HTERT RPE-1 (cell line): ENCODE measurements around the gene NEIL1.

Source experiments
- in situ Hi-C: fragments of 300-500 bp; cut with MboI; formaldehyde crosslinking; loops from 4 replicates; pipeline ENCODE4 v1.14.3; 2020; ENCODE audit warnings: low sequenced_read_pairs

Gene NEIL1

DNA sequence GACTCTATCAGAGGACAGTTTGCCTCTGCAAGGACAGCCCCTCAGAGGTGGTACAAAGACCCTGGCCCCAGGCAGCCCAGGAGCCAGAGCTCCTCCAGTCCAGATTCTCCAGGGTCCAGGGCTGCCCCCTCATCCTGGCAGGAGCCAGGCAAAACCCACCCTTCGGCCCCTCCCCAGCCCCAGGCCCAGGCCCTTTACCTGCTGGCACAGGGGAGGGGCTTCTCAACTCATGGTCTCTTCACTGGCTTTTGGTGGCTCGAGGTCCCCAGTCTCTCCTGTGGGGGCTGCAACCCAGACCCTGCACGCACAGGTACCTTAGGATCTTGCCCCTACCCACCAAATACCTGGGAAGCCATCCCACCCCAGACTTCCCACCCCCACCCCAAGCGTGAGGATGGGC, 8.5 kb downstream of the NEIL1 start:
- in situ Hi-C loops: no loop called here

DNA sequence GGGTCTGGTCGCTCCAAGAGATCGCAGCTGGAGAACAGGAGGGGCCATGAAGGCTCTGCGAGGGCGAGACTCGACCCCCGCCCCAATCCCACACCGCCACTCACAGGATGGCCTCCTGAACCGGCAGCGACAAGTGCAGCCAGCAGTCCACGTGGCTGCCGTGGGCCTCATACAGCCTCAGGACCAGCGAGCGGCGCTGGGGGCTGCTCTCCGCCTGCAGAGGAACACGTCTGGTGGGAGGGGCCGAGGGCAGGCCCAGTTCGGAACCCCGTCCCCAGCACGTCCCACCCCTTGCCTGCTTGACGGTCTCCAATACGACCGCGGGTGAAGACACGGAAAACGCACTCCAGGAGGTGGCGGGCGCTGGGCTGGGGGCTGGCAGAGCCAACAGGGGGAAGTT, 9.2 kb downstream of the NEIL1 start:
- in situ Hi-C loops: no loop called here

DNA sequence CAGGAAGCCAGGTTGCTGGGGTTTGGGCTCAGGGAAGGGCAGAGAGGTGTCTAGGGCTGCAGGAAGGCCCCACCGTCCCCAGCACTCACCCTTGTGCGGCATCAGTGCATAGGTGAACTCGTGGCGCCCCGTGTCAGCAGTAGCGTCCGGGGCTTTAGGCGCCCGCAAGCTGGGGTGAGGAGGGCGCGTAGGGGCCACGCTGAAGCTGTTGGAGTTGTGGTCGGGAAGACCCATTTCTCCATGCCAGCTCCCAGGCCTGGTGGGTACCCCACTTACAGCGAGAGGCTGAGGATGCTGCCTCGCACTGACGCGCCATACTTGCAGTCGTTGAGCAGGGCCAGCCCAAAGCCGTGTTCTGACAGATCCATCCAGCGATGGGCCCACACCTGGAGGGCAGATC, 9.7 kb downstream of the NEIL1 start:
- in situ Hi-C loops: no loop called here

DNA sequence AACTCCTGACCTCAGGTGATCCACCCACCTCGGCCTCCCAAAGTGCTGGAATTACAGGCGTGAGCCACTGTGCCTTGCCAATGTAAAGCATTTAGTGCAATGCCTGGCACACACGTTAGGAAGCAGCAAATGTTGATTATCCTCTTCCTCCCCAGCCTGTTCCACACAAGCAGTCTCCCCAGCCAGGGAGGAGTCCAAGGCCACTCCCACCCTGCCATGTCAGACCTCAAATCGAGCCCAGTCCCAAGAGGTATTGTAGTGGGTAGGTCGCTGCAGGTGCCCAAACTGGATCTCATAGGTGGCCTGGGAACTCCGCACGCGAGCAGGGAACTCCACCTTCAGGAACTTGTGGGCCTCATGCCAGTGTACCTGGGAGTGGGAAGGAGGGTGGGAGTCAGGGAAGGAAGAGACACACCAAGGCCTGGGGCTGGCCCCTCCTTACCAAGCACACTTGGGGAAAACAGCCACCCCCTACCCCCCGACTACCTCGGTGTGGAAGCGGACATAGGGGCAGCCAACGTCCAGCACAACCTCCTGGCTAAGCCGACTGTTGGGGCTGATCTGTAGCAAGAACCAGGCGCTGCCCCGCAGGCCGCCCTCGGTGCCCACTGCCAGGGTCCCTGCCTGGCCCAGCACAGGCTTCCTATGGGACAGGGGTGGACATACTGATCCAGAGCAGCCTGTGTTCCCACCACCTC, 11.3 kb downstream of the NEIL1 start:
- in situ Hi-C loops: no loop called here

DNA sequence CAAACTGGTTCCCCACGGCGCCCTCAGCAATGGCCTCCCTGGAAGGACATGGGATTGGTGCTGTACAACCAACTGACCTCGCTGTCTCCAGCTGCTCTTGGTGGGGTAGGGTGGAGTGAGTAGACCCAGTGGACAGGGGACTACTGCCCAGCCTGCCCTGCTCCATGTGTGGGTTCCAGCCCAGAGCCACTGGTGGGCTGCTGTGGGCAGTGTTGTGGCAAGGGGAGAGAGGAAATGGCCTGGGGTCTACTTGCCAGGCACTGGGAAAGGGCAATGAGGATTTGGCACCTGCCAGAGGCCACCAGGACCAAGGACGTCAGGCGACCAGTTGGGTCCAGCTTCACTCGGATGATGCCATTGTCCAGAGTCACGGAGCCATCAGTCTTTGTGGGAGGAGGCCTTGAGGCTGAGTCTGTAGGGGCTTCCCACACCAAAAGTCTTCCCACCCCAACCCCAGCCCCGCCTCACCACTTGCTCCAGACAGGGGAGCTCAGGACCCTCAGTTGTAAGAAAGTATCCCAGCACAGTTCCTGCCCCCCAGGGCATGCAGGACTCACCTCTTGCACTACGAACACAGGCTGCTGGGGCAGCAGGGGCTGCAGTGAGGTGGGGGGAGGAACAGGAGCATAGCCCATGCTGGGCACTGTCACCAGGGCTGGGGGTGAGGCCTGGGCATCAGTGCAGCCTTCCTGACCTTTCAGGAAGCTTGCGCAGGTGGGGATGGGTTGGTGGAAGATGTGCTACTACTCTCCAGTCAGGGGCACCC, 12.1 kb downstream of the NEIL1 start:
- in situ Hi-C loops: no loop called here

DNA sequence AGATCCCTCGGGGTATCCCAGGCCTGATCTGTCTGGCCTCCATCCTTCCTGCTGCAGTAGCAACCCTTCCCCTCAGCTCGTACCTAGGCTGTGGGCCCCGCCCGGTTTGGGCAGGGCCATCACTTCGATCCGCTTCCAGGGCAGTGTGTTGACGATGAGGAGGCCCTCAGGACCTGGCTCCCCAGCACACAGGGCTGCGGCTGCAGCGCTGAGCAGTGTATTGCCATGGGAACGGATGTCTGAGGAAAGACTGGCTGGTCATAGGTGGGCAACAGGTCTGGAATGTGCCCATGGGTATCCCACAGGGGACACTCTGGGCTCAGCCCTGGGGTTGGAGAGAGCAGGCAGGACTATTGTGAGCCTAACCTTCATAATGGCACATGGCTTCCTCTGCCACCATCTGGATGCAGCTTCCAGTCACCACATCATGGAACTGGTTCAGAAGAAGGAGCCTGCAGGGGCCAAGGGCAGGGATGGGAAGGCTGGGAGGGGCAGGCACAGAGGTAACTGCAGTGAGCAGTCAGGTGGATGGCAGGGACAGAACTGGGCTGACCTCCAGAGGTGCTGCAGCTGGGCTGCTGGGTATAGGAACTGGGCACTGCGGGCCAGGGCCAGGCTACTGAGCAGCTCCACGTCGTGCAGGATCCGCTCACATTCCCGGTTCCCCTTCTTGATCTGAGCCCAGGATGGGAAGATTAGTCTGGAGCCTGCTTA, 12.9 kb downstream of the NEIL1 start:
- in situ Hi-C loops: no loop called here

DNA sequence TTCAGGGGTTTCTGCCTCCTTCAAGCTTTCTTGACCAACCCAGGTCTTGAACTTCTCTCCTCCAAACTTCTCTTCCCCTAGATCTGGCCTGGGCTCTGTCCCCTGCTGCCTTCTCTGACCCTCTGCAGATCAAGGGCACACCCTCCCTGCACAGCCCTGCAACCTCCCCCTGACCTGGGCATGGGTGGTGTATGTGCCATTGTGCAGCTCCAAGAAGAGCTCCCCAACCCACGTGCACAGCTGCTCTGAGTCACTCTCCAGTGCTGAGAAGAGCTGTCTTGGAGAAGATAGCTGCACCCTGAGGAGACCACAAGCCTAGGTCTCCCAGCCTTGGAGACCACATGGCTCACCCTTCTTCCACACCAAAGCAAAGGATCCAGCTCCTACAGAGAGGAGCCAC, 13.6 kb downstream of the NEIL1 start:
- in situ Hi-C loops: no loop called here

DNA sequence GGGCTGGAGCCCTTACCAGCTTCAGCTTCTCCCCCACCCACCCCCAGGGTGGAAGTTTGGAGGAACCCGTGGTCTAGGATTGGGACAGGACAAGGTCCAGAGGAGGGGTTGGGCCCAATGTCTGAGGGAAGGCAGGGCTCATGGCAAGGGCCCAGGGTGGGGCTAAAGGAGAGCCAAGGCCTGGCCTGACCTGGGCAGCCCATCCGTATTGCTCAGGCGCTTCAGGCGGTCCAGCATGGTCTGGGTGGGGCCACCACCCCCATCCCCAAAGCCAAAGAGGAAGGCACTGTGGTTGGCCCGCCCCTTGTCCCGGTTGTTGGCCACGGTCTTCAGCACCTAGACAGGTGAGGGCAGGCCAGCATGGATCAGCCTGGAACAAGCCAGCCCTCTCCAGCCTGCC, 14.0 kb downstream of the NEIL1 start:
- in situ Hi-C loops: no loop called here

DNA sequence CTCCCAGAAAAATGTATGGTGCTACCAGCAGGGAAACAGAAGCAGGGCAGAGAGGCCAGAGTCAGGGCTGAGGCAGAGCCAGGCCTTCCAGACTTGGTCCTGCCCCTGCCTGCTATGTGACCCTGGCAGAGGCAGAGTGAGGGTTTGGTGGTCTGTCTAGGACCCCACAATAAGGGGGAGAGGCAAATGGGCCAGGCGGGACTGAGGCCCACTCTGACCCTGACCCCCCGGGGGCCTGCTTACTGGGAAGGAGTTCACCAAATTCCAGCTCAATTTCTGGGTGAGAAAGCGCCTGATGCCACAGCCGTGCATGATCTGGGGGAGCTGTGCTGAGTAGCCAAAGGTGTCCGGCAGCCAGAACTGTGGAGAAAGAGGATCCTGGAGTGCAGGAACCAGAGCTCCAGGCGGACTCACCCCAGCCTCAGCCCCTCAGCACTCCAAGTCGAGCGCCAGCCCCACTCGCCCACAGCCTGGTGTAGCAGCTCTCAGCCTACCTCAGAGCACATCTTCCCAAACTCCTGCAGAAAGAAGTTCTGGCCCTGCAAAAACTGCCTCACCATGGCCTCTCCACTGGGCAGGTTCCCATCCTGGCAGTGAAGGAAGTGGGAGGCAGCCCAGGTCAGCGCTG, 14.6 kb downstream of the NEIL1 start:
- in situ Hi-C loops: no loop called here

DNA sequence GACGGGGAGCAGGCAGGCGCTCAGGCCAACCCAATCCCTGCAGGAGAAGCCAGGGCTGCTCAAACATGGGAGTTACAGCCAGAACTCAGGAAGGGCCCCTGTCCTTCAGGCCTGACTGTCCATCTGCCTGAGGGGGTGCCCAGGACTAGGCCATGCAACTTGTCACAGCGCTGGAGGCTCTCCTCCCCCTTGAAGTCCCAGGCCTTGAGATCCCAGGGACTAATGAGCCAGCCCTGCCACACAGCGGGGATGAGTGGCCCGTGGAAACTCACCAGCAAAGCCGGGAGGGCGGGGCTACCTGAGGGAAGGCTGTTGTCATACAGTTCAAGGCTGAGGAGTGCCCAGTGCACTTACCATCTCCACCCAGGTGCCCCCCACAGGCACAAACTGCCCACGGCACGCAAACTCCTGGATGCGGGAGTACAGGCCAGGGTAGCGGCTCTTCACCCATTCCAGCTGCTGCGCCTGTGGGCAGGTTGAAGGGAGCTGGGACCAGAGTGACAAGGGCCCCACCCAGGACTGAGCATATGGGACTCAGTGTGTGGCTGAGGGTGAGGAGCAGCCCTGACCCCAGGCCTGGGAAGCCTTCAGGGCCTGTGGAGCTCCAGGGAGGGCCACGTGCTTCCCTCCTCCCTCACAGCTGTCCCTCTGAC, 15.3 kb downstream of the NEIL1 start:
- in situ Hi-C loops: no loop called here

DNA sequence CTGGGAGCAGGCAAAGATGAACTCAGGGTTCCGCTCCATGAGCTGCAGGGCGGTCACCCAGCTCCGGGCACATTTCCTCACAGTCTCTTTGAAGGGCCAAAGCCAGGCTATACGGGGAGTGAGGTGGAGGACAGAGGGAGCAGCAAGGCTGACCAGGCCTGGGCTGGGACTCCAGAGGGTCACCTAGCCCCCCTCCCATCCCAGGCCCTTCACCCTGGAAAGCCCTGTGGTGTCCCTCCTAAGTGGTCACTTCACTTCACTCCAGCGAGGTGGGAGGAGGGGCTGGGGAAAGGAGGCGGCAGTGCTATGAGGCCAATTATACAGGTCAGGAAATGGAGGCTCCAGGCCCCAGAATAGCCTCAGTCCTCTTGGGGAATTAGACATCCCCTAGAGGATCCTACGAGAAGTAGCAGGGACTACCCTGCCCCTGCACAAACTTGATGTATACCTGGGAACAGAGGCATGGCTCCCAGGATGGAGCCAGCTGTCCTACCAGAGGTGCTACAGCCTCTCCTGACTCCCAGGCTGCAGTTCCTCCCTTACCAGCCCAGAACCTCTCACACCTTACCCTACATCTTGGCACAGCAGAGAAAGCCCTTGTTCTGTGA, 15.9 kb downstream of the NEIL1 start:
- in situ Hi-C loops: no loop called here

DNA sequence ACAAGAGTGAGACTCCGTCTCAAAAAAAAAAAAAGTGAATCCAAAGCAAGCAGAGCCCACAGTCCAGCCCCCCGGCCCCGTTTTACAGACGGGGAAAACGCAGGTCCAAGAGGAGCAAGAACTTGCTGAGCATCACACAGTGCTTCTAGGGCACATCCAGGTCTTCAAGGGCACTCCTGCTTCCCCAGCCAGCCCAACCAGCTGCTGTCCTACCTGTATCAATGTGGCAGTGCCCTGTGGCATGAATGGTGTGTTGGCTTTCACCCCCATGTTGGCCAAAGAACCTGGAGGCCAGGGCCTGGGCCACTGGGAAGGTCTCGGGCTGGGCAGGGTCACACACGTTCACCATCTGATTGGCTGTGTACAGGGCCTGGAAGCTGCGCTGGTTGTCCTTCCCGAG, 16.9 kb downstream of the NEIL1 start:
- in situ Hi-C loops: no loop called here

DNA sequence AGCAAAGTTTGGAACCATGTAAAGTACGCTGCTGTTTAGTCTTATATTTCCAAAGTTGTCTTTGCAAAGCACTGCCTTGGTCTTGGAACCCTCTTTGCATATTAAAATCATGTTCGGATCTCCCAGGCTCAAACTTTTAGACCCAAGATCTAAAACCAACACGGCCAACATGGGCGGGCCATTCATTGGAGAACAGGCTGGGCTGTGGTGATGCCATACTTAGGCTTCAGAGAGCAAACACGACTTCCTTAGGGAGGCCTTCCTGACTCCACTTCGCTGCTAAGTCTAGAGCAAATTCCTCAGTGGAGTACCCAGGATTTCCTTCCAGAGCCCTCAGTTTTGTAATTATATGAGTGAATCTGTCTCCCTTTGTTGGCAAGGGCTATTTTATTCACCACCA, 18.0 kb downstream of the NEIL1 start:
- in situ Hi-C loops: no loop called here

DNA sequence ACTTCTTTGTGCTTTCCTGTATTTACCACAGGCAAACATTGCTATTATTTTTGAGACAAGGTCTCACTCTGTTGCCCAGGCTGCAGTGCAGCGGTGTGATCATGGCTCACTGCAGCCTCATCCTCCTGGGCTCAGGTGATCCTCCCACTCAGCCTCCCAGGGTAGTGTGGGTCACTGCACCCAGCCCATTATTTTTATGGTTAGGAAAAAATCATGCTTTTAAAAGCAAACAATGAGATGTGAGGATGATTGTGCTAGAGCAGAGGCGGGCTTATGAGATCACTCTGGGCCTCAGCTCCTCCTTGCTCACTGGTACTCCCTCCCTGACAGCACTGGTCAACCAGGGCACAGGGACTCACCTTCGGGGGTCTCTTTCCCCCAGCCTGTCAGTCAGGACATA, 19.3 kb downstream of the NEIL1 start:
- in situ Hi-C loops: no loop called here

DNA sequence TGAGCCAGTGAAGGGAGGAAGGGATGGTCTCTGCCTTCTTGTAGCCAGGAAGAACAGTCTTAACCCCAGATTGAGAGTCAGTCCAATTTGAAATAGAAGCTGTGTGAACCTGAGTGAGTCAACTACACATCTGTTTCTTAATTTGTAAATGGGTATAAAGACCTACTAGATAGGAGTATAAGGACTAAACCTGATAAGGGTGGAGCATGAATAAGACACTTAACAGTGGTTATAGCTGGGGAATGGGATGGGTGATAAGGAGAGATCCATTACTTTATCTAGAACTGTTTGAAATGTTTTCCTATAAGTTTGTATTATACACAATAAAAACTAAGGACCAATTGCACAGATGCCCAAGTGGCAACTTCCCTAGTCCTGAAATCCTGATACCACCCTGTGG, 20.2 kb downstream of the NEIL1 start:
- in situ Hi-C loops: no loop called here

DNA sequence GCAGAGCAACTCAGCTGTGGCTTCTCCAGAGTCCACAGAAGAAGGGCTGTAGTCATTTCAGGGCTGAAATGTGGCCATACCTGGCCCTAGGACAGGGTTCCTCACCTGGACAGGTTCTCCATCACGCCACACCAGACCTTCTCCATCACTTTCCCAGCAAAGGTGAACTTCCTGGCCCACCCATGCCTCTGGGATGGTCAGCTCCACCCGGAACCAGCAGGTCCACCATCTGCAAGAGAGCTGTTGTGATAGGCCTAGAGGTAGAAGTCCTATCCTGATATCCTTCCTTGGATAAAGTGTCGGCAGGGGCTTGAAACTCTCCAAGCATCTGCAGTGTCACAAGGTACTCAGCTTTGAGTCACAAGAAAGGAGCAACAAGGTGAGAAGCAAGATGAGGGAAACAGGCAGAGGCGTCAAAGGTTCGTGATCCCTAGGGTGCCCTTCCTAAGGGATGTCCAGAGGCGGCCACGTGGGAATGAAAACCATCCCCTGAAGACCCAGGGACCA, 20.6 kb downstream of the NEIL1 start:
- in situ Hi-C loops: no loop called here

DNA sequence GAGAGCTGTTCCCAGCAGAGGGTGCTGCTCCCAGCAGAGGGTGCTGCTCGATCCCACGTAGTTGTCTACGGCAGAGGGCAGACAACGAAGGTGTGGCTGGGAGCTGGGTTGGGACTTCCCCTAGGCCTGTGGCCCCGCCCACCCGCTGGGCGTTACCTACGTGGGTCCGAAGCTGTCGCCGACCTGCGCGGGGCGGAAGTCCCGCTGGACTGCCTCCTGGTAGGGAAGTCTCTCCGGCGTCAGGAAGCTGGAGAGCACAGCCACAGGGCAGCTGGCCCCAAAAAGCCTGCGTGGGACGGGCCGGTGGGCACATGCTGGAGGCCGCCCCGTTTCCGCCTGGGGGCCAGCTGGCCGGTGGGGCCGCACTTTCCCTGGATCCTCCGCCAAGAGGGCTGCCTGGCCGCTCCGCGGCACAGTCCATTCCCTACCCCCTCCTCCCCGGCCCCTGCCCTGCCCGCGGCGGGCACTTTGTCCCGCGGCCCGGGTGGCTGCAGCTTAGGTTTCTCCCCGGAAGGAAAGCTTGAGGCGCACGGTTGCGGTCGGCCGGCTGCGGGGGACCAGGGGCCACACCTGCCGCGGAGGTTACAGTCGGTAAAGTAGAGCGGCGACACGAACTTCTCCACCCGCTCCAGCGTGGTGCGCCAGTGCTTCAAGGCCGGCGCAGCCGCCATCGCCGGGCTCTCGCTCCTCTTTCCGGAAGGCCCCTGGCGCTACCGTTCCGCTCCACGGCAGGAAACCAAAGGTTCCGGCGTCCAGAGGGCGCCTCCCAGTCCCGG, 21.3 kb downstream of the NEIL1 start, which contains the start of gene MAN2C1:
Gene MAN2C1 (minus strand): TSS at position 695 of the 776 bp plus-strand sequence. CDS start 24 bp downstream, at position 671.
- in situ Hi-C loops: no loop called here

DNA sequence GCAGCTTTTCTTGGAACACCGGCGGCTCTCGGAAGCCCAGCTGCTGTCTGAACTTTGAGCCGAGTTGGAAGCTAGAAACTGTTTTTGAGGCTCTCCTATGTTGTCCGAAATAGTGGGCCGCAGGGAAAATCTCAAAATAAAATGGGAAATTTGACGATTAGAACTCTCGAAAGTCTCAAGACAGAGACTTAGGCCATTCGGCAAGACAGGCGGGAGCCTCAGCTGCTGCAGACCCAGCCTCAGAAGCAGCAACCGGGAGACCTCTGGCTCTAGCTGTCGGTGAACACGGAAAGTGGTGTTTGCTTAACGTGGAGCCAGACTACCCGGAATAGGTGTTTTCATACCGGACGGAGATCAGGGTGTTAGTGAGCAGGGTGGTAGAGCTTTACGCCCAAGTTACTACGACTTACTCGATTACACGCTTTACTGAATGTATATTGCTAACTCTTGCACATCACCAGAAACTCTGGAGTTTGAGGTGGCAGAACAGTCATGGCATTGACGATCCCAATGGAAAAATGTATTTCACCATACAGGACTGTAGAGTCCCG, 21.9 kb downstream of the NEIL1 start:
- in situ Hi-C loops: no loop called here

DNA sequence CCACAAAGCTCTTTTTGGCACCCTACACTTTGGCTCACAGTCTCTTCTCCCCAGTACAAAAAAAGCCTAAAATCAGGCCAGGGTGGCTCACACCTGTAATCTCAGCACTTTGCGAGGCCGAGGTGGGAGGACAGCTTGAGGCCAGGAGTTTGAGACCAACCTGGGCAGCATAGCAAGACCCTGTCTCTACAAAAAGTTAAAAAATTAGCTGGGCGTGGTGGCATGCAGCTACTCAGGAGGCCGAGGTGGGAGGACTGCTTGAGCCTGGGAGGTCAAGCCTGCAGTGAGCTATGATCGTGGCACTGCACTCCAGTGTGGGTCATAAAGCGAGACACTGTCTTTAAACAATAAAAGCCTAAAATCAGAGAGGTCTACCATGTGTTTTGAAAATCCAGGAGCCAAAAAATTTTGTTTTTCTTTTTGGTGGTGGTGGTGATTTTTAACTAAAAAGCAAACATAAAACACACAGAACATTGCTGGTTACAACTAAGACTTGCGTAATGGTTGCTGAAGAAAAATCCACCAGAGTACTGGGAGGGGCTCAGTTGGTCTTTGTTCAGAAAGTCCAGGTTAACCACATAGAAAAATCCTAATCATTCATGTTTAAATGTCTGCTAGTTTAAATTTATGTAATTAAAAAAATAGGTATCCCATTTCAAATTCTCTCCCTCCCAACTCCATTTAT, 23.2 kb downstream of the NEIL1 start:
- in situ Hi-C loops: no loop called here
